SHP77 treated with DMSO at 0.1 percent for 48 hours (cell line): ENCODE measurements around the gene SOX3.

Source experiments
- DNase-seq: peaks from one replicate; lab custom pipeline; 2025; lab: John Stamatoyannopoulos, UW

SOX3 gene

GRCh38 chrX:140495739-140496138 lies 9.1 kb downstream of the SOX3 start:
- no peak for DNase-seq

GRCh38 chrX:140492066-140492994 lies 12.5 kb downstream of the SOX3 start:
- DNase-seq = no peak

GRCh38 chrX:140480765-140481164 lies 24.1 kb downstream of the SOX3 start:
- DNase-seq = no peak

GRCh38 chrX:140477987-140478386 lies 26.9 kb downstream of the SOX3 start:
- DNase-seq = no peak

- DNase-seq = no peak
Measured at GRCh38 chrX:140475025-140475424, 29.8 kb downstream of the SOX3 start.

DNA sequence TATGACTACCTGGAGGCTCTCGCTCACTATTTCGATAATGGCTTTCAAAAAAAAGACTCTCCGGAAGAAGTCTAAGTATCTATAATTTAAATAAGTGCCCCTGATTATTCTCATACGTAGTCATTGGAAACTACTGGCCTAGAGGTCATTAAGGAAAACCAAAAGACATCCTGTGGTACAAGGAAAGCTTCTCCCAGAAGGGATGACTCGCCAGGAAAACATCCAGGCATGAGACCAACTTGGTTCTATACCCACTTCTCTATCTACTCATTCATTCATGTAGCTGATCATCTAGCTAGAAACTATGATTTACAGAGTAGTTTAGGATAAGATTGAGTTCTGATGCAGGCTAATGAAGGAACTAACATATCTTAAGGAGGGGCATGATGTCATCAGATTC lies 37.7 kb downstream of the SOX3 start:
- no peak for DNase-seq
